SU-DHL-6 (cell line): ENCODE measurements around the gene FOXD4L6.
"Not testable (repeated sequence)": the region's sequence is repeated elsewhere in the genome, so short reads cannot be mapped to it uniquely, and the experiment has no call there.

Source experiments
- H2AFZ ChIP-seq: fragments of 200-600 bp; sonication (generic); 2 replicates; pipeline ENCODE4 v1.6.1; 2014; ENCODE audit warnings: low read depth, mild to moderate bottlenecking, moderate library complexity, mixed read lengths, antibody characterized with exemption, low read length; ENCODE audit not compliant: severe bottlenecking
- H3F3A ChIP-seq: fragments of 200-600 bp; shearing (Covaris generic); 2 replicates; pipeline ENCODE4 v1.6.0; 2016; ENCODE audit warnings: antibody characterized with exemption, mild to moderate bottlenecking; ENCODE audit not compliant: insufficient read depth
- H3K27ac ChIP-seq: fragments of 200-600 bp; sonication (generic); 2 replicates; pipeline ENCODE4 v1.5.1; 2016; ENCODE audit warnings: low read depth, mild to moderate bottlenecking, low read length, moderate library complexity, mixed read lengths
- H3K27me3 ChIP-seq: fragments of 200-600 bp; sonication (generic), shearing (Covaris generic); 2 replicates; pipeline ENCODE4 v1.6.0; 2014; ENCODE audit warnings: mild to moderate bottlenecking, low read length
- H3K36me3 ChIP-seq: fragments of 200-600 bp; sonication (generic); 2 replicates; pipeline ENCODE4 v1.6.1; 2014; ENCODE audit warnings: mild to moderate bottlenecking, low read length, mixed read lengths
- H3K4me2 ChIP-seq: fragments of 300-600, 200-600 bp; shearing (Covaris generic), sonication (generic); 2 replicates; pipeline ENCODE4 v1.6.0; 2014; ENCODE audit warnings: low read length, low read depth, mild to moderate bottlenecking; ENCODE audit not compliant: poor library complexity, severe bottlenecking
- H3K4me3 ChIP-seq: fragments of 200-600 bp; sonication (generic); 2 replicates; pipeline ENCODE4 v1.5.1; 2014; ENCODE audit warnings: antibody characterized with exemption, low read length, mild to moderate bottlenecking, mixed read lengths; ENCODE audit not compliant: insufficient read depth, poor library complexity, severe bottlenecking
- H3K79me2 ChIP-seq: fragments of 200-600 bp; sonication (generic); 2 replicates; pipeline ENCODE4 v1.6.1; 2014; ENCODE audit warnings: mild to moderate bottlenecking, low read length, moderate library complexity; ENCODE audit not compliant: insufficient read depth
- H3K9ac ChIP-seq: fragments of 200-600 bp; sonication (generic); 2 replicates; pipeline ENCODE4 v1.7.0; 2014; ENCODE audit warnings: mild to moderate bottlenecking, low read length
- H3K9me2 ChIP-seq: fragments of 200-600 bp; sonication (generic); replicated peaks from 2 replicates; pipeline ENCODE4 v1.6.1; 2014; ENCODE audit warnings: low read length; ENCODE audit not compliant: insufficient read depth
- H3K9me3 ChIP-seq: fragments of 200-600 bp; sonication (generic); 2 replicates; pipeline ENCODE4 v1.6.1; 2014; ENCODE audit warnings: low read length, mixed read lengths; ENCODE audit not compliant: insufficient read depth
- H4K20me1 ChIP-seq: fragments of 200-600 bp; sonication (generic); 2 replicates; pipeline ENCODE4 v1.6.1; 2014; ENCODE audit warnings: low read depth, mild to moderate bottlenecking, antibody characterized with exemption, low read length, moderate library complexity, mixed read lengths

FOXD4L6 gene

DNA sequence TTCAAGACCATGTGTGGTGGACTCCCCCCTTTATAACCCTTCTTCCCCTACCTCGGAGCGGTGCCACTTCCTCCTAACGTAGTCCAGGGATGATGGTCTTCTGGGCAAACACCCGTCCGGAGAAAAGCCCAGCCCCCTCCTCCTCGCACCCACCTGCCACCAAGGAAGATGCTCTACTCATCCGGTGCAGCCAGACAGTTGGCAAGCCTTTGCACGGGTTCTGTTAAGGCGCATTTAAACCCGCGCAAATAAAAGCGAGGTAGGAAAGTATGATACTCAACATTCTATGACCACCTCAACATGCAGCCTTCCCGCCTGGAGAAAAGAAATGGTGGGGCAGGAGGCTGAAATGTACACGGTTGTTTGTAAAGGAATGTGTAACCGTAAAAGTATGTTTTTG, at the start of gene FOXD4L6:
TSS of gene FOXD4L6 (minus strand) at position 101 of the 400 bp plus-strand sequence. CDS start 298 bp downstream, outside the sequence.
- not testable (repeated sequence) for H3K4me3 ChIP-seq, H3F3A ChIP-seq, H3K27ac ChIP-seq, H3K9me2 ChIP-seq, H3K36me3 ChIP-seq, H4K20me1 ChIP-seq, H3K9me3 ChIP-seq, H3K9ac ChIP-seq, H3K4me2 ChIP-seq, H2AFZ ChIP-seq, H3K79me2 ChIP-seq, H3K27me3 ChIP-seq

- not testable (repeated sequence) for H3K9me2 ChIP-seq, H3K9ac ChIP-seq, H3F3A ChIP-seq, H3K4me3 ChIP-seq, H3K27ac ChIP-seq, H3K4me2 ChIP-seq, H3K36me3 ChIP-seq, H3K27me3 ChIP-seq, H3K9me3 ChIP-seq, H2AFZ ChIP-seq, H4K20me1 ChIP-seq, H3K79me2 ChIP-seq
These were observed 46.5 kb upstream of the FOXD4L6 start for GRCh38 chr9:41174994-41175393.

DNA sequence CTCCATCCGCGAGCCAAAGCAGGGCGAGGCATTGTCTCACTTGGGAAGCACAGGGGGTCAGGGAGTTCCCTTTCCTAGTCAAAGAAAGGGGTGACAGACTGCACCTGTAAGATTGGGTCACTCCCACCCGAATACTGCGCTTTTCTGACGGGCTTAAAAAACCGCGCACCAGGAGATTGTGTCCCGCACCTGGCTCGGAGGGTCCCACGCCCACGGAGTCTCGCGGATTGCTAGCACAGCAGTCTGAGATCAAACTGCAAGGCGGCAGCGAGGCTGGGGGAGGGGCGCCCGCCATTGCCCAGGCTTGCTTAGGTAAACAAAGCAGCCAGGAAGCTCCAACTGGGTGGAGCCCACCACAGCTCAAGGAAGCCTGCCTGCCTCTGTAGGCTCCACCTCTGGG, 21.6 kb upstream of the FOXD4L6 start:
- not testable (repeated sequence) for H3K4me3 ChIP-seq, H3F3A ChIP-seq, H3K4me2 ChIP-seq, H3K9me3 ChIP-seq, H3K27me3 ChIP-seq, H3K9me2 ChIP-seq, H2AFZ ChIP-seq, H3K27ac ChIP-seq, H3K79me2 ChIP-seq, H3K36me3 ChIP-seq, H3K9ac ChIP-seq, H4K20me1 ChIP-seq

DNA sequence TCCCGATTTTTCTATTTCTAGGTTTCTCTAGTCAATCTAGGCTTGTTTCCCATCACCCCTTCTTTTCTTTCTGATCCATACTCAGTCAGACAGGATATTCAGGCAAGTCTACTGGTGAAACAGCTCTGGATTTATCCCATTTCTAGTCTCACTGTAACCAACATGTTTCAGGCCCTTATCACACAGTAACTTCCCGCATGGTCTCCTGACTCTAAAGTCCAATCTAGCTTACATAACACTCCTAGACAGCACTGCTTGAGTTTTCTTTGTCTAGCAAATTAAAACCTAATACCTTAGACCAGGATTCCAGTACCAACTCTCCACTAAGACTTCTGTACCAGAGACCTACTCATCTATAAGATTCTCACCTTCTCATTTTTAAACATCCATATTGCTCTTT, 13.4 kb upstream of the FOXD4L6 start:
- not testable (repeated sequence) for H3K36me3 ChIP-seq, H3K27me3 ChIP-seq, H3K9ac ChIP-seq, H3K9me3 ChIP-seq, H3K79me2 ChIP-seq, H2AFZ ChIP-seq, H3K4me2 ChIP-seq, H4K20me1 ChIP-seq, H3F3A ChIP-seq, H3K27ac ChIP-seq, H3K9me2 ChIP-seq, H3K4me3 ChIP-seq

DNA sequence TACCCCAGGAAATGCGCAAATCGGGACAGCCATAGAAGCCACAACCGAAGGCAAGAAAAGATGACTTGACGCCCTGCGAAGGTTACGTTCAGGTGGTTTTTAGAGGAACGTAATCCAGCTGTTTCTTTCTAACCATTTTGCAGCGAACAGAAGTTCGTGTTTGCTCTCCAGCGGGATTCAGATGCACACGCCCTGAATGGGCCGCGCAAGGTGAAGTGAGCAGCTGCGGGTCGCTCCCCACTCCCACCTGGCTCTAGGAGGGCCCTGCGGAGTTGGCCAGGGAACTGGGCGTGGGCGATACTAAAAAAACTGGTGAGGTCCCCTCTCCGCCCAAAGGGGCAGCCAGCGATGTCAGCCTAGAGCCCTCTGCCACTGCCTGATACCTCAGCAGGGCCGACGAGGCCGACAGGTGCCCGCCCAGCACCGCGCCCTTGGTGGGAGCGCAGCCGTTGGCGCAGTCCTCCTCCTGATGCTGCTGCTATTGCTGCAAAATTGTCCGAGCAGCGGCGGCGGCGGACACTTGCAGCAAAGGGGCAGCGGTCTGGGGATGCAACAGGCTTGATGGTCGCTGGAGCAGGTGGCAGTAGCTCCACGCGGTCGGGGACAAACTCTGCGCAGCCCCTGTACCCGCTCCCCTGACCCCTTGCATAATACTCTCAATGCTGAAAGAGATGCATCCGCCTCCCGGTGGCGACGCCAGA, 1.6 kb downstream of the FOXD4L6 start:
- not testable (repeated sequence) for H3K27ac ChIP-seq, H3K4me2 ChIP-seq, H3K27me3 ChIP-seq, H3K79me2 ChIP-seq, H4K20me1 ChIP-seq, H3F3A ChIP-seq, H3K9me3 ChIP-seq, H2AFZ ChIP-seq, H3K4me3 ChIP-seq, H3K9me2 ChIP-seq, H3K36me3 ChIP-seq, H3K9ac ChIP-seq

- H3K27me3 ChIP-seq, H3K4me2 ChIP-seq, H3K9me2 ChIP-seq, H3K9ac ChIP-seq, H3K9me3 ChIP-seq, H2AFZ ChIP-seq, H3K36me3 ChIP-seq, H3F3A ChIP-seq, H3K4me3 ChIP-seq, H3K79me2 ChIP-seq, H3K27ac ChIP-seq, H4K20me1 ChIP-seq: not testable (repeated sequence)
These were observed 2.5 kb downstream of the FOXD4L6 start for GRCh38 chr9:41125936-41126335.

GRCh38 chr9:41125109-41125658, 3.3 kb downstream of the FOXD4L6 start:
- not testable (repeated sequence) for H3K79me2 ChIP-seq, H3K27ac ChIP-seq, H3K36me3 ChIP-seq, H3K4me3 ChIP-seq, H3K9me3 ChIP-seq, H3K9ac ChIP-seq, H2AFZ ChIP-seq, H4K20me1 ChIP-seq, H3F3A ChIP-seq, H3K27me3 ChIP-seq, H3K9me2 ChIP-seq, H3K4me2 ChIP-seq

DNA sequence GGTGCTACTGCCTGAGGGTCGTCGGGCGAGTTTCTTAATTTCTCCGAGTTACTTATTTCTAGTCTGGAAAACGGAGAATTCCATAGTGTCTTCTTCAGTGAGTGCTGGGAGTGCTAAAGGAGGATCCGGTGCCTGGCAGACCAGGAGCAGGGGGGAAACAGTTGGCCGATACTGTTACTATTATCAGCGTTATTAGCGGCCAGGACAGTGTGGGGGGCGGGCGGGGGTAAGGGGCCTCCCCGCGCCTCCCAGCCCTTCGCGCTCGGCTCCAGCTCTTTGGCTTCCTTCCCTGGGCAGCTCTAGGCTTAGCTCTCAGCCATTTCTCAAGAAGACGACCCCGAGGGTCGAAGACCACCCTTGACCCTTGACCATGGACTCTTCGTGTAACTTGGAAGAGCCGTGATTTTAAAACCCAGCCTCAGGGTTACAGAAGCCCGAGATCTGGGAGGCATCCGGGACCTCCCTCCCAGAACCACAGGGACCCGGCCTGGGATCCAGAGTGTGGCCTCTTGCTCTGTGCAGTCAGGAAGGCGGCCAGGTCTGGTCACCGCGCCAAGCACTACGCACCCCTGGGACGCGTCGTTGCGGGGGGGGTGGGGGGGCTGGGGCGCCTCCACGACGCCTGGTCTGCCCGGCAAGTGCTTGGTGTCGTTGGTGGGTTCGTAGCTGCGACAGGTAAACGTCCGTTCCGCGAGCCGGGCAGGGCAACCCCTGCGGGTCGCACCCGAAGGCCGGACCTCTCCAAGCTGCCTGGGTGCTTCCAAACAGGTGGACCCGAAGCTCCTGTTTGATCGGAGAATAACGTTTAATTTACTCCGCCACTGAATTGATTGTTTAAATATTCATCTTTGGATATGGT, 4.0 kb downstream of the FOXD4L6 start:
- H2AFZ ChIP-seq, H3K4me2 ChIP-seq, H3K9me2 ChIP-seq, H3K36me3 ChIP-seq, H3K27ac ChIP-seq, H3F3A ChIP-seq, H3K4me3 ChIP-seq, H3K27me3 ChIP-seq, H3K9ac ChIP-seq, H3K79me2 ChIP-seq, H4K20me1 ChIP-seq, H3K9me3 ChIP-seq: not testable (repeated sequence)
